ENCODE data around the gene ZC3H4.

The ZC3H4 gene

DNA sequence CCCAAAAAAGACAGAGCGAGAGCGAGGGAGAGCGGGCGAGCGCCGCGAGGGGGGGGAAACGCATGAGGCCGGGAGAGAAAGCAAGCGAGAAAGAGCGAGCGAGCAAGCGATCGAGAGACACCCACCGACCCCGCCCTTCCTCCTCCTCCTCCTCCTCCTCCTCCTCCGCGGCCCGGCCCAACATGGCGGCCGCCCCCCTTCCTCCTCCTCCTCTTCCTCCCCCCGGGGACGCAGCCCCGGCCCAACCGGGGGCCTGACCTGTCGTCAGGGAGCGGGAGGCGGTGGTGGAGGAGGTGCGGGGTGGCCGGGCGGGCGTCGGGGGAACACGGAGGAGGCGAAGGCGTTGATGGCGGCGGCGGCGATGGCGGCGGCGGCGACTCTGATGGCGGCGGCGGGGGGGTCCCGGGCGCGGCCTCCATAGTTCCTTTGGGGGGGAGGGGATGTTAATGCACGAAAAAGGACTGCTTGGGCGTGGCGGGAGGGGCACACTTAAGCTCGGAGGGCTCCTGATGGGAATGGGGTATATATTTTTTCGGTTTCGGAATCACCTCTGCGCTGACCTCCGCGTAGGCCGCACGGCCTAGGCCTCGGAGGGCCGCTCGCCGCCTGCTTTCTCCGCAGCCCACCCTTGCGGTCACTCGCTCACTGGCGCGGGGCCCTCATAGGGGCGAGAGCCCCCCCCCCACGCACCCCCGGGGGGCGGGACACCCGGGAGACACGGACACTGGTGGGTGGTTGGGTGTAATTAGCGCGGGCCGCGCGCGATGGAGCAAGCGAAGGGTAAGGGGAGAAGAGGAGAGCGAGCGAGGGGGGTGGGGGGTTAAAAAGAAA, 1.2 kb downstream of the ZC3H4 start:
- Histone ChIP-seq H2AFZ (ENCODE audit: low read length) (no peak overlapping the region), H4K20me1 (ENCODE audit: insufficient read depth, low read length) (no peaks in the 10 kb centered on the region), H3K27ac (ENCODE audit: low read depth, low read length, poor library complexity, severe bottlenecking) (peak overlapping the region; percentile 93), H3K9ac (ENCODE audit: low read length) (peak overlapping the region; percentile 99), H3K4me2 (ENCODE audit: low read length) (peak overlapping the region; percentile 86), H3K36me3 (ENCODE audit: insufficient read depth, low read length) (peaks cover 24% of the 10 kb centered on the region), H3F3A (ENCODE audit: insufficient read depth, low read length) (no peaks in the 10 kb centered on the region), H3K27me3 (ENCODE audit: insufficient read depth, low read length) (no peaks in the 10 kb centered on the region), H3K4me1 (ENCODE audit: insufficient read depth, low read length, severe bottlenecking) (peaks cover 37% of the 10 kb centered on the region), H3K9me3 (ENCODE audit: low read length) (no peaks in the 10 kb centered on the region), H3K9me2 (ENCODE audit: low read depth, low read length) (no peaks in the 10 kb centered on the region), H3K4me3 (ENCODE audit: low read depth, low read length, poor library complexity, severe bottlenecking) (peak overlapping the region; percentile 94), H3K79me2 (ENCODE audit: insufficient read depth, low read length) (peaks cover 32% of the 10 kb centered on the region)
- TF ChIP-seq CTCF (IDR thresholded peaks at IDR 0.05; ENCODE audit: low read length) (no peak), EZH2 (IDR thresholded peaks at IDR 0.05; ENCODE audit: borderline replicate concordance, low read length) (no peak)

GRCh38 chr19:47111682-47112165, 1.9 kb downstream of the ZC3H4 start:
- no peaks in the 10 kb centered on the region for H3K9me3 ChIP-seq (ENCODE audit: low read length)
- peak overlapping the region; percentile 94 for H3K4me3 ChIP-seq (ENCODE audit: low read depth, low read length, poor library complexity, severe bottlenecking)
- no peaks in the 10 kb centered on the region for H3K27me3 ChIP-seq (ENCODE audit: insufficient read depth, low read length)
- H3K27ac ChIP-seq (ENCODE audit: low read depth, low read length, poor library complexity, severe bottlenecking) = peak overlapping the region; percentile 93
- TF ChIP-seq CTCF (IDR thresholded peaks at IDR 0.05; ENCODE audit: low read length) (no peak), EZH2 (IDR thresholded peaks at IDR 0.05; ENCODE audit: borderline replicate concordance, low read length) (no peak)
- H3K9ac ChIP-seq (ENCODE audit: low read length) = peak overlapping the region; percentile 99
- H3K36me3 ChIP-seq (ENCODE audit: insufficient read depth, low read length) = peaks cover 28% of the 10 kb centered on the region
- no peaks in the 10 kb centered on the region for H3K9me2 ChIP-seq (ENCODE audit: low read depth, low read length)
- no peaks in the 10 kb centered on the region for H3F3A ChIP-seq (ENCODE audit: insufficient read depth, low read length)
- H2AFZ ChIP-seq (ENCODE audit: low read length) = no peak overlapping the region
- peak overlapping the region; percentile 86 for H3K4me2 ChIP-seq (ENCODE audit: low read length)
- H3K4me1 ChIP-seq (ENCODE audit: insufficient read depth, low read length, severe bottlenecking) = peaks cover 44% of the 10 kb centered on the region
- peaks cover 36% of the 10 kb centered on the region for H3K79me2 ChIP-seq (ENCODE audit: insufficient read depth, low read length)
- no peaks in the 10 kb centered on the region for H4K20me1 ChIP-seq (ENCODE audit: insufficient read depth, low read length)

GRCh38 chr19:47111006-47111621, 2.5 kb downstream of the ZC3H4 start:
- Histone ChIP-seq H3K79me2 (ENCODE audit: insufficient read depth, low read length) (peaks cover 42% of the 10 kb centered on the region), H3K36me3 (ENCODE audit: insufficient read depth, low read length) (peaks cover 34% of the 10 kb centered on the region), H3K4me1 (ENCODE audit: insufficient read depth, low read length, severe bottlenecking) (peaks cover 50% of the 10 kb centered on the region), H3F3A (ENCODE audit: insufficient read depth, low read length) (no peaks in the 10 kb centered on the region), H4K20me1 (ENCODE audit: insufficient read depth, low read length) (no peaks in the 10 kb centered on the region), H3K9me3 (ENCODE audit: low read length) (no peaks in the 10 kb centered on the region), H3K27ac (ENCODE audit: low read depth, low read length, poor library complexity, severe bottlenecking) (peak overlapping the region; percentile 93), H3K4me2 (ENCODE audit: low read length) (peak overlapping the region; percentile 86), H3K27me3 (ENCODE audit: insufficient read depth, low read length) (no peaks in the 10 kb centered on the region), H3K9me2 (ENCODE audit: low read depth, low read length) (no peaks in the 10 kb centered on the region), H3K4me3 (ENCODE audit: low read depth, low read length, poor library complexity, severe bottlenecking) (peak overlapping the region; percentile 94), H2AFZ (ENCODE audit: low read length) (no peak overlapping the region), H3K9ac (ENCODE audit: low read length) (peak overlapping the region; percentile 99)
- TF ChIP-seq CTCF (IDR thresholded peaks at IDR 0.05; ENCODE audit: low read length) = no peak
- TF ChIP-seq EZH2 (IDR thresholded peaks at IDR 0.05; ENCODE audit: borderline replicate concordance, low read length) = no peak
